ENCODE measurements around the gene POLE.

Gene POLE

GRCh38 chr12:132631666-132632065 lies 55.5 kb downstream of the POLE start:
- DNase-seq (ENCODE audit: low read depth), result no peak

- no peak for DNase-seq (ENCODE audit: low read depth)
Observed at GRCh38 chr12:132630672-132631071, 56.5 kb downstream of the POLE start.

- DNase-seq (ENCODE audit: low read depth), result no peak
Observed at GRCh38 chr12:132629330-132629729, 57.8 kb downstream of the POLE start.

DNA sequence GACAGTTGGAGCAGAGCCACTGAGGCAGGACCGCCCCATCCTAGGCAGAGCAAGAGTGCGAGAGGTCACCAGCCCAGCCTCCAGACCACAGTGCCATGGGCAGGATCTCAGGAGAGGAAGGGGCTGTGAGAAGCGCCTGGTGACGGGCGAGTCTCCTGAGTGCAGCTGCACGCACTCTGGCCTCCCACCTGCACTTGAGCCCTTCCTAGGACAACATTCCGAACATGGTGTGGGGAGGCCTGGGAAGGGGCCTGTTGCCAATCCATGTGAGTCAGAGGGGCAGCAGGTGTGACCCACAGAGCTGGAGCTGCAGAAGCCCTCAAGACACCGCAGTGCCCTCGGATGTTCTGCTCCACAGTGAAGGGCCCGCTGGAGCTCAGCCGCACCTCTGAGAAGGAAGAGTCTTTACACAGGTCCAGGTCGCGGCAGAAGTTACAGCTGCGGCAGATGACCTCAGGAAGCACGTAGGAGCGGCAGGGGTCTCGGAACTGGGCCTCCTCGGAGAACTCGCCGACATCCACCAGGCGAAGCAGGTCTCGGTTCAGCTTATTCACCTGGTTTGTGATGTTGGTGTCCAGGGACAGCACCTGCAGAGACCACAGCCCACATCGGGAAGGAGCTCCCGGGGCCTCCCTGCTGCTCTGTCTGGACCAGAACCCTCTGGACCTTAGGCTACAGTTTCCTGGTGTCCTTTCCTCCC lies 61.3 kb downstream of the POLE start:
- no peak for DNase-seq (ENCODE audit: low read depth)

DNA sequence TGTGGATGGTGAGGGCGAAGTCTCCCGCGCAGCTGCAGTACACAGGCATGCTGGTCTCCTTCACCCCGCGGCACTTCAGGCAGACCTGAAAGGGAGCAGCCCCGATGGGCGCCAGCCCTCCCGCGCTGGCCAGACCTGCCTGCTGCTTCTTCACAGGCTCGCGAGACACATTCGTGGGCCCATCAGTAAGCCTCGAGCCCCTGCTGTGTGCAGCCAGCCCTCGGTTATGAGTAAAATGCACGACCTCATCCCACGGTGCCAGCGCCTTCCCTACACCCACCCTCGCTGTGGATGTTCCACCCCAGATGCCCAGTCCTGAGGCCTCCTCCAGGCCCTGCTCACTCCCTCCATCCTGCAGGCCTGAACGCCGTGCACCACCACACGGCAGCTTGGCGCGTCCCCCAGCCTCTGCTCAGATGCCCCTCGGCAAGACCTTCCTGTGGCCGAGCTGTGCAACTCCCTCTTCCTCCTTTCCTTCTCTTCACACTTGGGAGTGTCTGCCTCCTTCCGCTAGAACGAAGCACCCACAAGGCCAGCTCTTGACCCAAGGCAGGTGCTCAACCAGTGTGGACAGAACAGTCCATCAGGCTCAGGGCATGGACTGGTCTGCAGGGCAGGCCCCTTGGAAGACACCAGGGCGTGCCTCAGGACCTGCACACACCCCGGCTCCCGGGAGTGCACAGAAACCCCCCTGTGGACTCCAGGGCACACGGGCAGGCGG lies 62.1 kb downstream of the POLE start:
- DNase-seq (ENCODE audit: low read depth), result no peak

- no peak for DNase-seq (ENCODE audit: low read depth)
Observed at GRCh38 chr12:132624186-132624855, 62.8 kb downstream of the POLE start.

DNA sequence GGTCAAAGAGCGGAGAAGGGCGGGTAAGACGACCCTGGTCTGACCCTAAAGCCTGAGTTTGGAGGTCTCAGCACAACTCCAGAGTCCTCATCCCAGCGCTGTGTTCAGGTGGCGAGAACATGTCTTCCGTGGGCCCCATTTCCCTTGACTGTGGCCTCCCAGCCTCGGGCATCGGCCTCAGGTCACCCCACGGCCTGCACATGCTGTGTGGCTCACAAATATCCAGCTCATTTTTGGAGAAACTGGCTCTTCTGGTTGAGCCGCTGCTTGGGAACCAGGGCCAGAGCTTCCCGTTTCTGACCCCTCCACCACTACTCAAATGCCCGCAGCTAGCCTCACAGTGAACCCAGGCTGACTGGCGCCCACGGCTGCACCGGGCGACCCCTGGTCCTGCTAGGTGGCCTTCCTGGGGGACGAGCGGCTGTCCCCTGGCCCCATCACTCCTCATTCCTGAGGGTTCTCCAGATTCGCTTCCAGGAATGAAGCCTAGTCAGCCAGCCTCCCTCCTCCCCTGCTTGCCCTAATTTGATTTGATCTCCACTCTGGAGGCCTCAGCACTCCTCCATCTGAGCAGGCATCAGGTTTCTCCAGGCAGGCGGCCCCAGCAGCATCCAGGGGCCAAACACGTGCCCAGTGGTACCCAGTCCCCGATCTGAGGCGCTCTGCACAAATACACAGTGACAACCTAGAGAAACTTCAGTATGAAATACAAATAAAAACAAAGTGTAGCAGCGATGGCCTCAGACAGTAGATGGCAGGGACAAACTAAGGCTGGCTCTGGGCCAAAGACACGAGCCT lies 63.9 kb downstream of the POLE start:
- DNase-seq (ENCODE audit: low read depth), result no peak

- DNase-seq (ENCODE audit: low read depth), result peak; percentile 59
Observed at GRCh38 chr12:132622437-132623071, 64.6 kb downstream of the POLE start.

DNA sequence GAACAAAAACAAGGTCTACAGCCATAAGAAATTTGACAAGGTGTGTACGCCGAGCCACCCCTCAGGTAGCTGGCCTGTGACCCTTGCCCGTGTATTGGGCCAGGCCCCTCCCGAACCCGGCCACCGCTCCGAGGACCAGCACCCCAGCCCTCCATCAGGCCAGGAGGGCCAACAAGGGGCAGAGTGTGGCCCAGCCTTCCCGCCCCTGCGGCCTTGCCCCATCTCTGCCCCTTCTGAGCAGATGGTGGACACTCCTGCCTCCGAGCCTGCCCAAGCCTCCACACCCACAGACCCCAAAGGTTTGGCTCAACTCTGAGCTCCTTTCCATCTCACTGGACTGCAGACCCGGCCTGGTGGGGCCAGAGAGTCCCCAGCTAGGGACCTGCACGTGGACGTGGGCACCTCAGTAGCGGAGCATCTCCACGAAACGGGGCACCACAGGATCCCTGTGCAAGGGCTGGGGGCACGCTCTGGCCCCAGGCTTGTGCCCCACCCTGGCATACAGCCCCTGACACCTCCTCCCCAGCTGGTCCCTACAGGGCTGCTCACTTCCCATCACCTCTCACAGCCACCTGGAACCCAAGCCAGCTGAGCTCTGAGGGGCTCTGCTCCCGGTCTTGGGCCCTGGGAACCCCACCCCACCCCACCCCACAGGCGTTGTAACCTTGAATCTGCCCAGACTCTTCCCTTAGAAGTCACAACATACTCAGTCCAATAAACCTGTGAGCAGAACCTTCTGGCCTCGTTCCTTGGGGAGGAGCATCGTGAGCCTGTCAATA lies 65.3 kb downstream of the POLE start:
- DNase-seq (ENCODE audit: low read depth), result no peak

- no peak for DNase-seq (ENCODE audit: low read depth)
Observed at GRCh38 chr12:132620899-132621656, 66.1 kb downstream of the POLE start.

DNA sequence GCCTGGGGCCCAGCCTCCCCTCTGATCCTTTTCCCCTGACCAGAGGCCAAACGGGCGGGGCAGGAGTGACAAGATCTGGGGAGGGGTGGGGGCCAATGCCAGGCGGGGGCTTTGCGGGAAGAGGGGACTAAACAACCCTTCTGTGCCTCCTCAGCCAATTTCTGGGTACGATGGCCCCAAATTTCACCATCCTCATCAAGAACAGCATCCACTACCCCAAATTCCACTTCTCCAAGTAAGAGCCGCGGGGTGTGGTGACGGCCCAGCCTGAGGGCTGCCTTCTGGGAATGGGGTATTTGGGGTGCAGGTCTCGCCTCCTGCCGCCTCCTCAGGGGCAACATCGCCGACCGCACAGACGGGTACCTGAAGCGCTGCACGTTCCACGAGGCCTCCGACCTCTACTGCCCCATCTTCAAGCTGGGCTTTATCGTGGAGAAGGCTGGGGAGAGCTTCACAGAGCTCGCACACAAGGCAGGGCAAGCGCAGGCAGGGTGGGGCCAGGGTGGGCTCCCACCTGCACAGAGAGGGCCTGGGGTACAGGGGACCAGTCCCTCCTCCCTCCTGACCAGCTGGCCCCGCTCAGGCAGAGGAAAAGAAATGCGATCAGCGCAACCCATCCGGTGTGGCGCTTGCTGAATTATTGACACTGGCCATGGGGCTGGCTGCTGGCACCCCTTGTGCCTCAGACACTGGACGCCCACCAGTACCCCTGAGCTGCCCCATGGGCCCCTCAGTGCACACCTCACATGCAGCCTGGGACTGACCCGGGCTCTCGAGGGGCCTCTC lies 66.8 kb downstream of the POLE start:
- DNase-seq (ENCODE audit: low read depth), result no peak

- DNase-seq (ENCODE audit: low read depth), result no peak
Observed at GRCh38 chr12:132619386-132620112, 67.6 kb downstream of the POLE start.

GRCh38 chr12:132619071-132619385 lies 68.1 kb downstream of the POLE start:
- no peak for DNase-seq (ENCODE audit: low read depth)

DNA sequence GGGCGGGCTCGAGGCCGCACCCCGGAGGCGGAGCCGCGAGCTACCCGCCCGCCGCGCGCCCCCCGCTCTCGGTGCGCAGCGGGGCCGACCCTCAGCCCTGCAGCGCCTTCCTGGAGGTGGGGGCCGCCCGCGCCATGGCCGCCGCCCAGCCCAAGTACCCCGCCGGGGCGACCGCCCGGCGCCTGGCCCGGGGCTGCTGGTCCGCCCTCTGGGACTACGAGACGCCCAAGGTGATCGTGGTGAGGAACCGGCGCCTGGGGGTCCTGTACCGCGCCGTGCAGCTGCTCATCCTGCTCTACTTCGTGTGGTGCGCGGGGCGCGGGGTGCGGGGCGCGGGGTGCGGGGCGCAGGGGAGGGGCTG lies 68.5 kb downstream of the POLE start, which contains the start of gene P2RX2:
P2RX2 (plus strand) TSS at position 94 of the 361 bp plus-strand sequence; CDS start at position 135, 41 bp downstream.
- no peak for DNase-seq (ENCODE audit: low read depth)

DNA sequence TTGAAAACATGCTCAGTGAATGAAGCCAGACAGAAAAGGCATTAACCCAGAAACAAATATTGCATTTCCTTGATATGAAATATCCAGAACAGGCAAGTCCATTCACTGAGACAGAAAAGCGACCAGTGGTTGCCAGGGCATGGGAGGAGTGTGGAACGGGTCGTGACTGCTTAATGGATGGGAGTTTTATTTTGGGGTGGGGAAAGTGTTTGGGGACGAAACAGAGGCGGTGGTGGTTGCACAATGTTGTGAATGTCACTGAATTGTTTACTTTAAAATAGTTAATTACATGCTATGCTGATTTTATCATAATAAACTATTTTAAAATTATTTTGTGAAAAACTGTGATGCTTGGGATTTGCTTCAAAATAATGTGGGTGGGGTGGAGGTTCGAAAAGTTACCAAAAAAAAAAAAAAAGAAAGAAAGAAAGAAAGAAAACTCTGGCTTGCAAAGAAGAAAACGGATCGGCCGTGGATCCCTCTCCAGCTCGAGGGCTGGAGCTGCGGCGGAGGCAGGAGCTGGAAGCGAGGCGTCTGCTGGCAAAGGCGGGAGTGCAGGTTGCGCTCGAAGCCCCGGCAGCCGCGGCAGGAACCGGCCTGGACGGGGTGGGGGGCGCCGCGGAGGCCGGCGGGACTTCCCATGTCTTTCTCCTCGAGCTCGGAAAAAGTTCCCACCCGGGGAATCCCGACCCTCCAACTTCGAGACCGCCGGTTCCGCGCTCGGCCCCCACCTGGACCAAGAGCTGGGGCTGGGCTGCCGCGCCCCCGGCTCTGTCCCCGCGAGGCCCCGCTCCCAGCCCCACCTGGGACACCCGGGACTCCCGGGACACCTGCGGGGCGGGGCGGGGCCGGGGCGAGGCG lies 69.1 kb downstream of the POLE start:
- DNase-seq (ENCODE audit: low read depth), result no peak

- no peak for DNase-seq (ENCODE audit: low read depth)
Observed at GRCh38 chr12:132617135-132617701, 69.9 kb downstream of the POLE start.

DNA sequence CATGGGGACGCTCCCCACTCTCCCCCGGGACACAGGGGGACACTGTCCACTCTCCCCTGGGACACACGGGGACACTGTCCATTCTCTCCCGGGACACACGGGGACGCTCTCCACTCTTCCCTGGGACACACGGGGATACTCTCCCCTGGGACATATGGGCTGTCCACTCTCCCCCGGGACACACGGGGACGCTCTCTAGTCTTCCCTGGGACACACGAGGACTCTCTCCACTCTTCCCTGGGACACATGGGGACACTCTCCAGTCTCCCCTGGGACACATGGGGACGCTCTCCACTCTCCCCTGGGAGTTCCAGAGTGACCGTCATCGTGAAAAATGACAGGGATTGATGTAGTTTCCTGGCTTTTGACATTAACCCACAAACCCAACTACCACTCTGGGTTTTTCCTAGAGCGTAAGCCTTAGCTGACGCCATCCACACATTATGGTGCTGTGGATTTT lies 71.5 kb downstream of the POLE start:
- no peak for DNase-seq (ENCODE audit: low read depth)

Measured in stromal cell of bone marrow (primary cell).